DND-41 (cell line): ENCODE results near the gene C15orf40.

Experiments used
- ATAC-seq: fragments of 200-7000 bp; cut with Tn5 transposase; 3 replicates; pipeline ENCODE4 v1.9.1; 2021; ENCODE audit warnings: low read depth; ENCODE audit not compliant: insufficient read depth
- DNase-seq: peaks from one replicate; pipeline ENCODE4 v3.0.0-alpha.2; 2020
- H2AFZ ChIP-seq: 2 replicates; pipeline ENCODE4 v1.6.0; 2012; ENCODE audit warnings: low read depth, low read length
- H3K27ac ChIP-seq: 2 replicates; pipeline ENCODE4 v1.5.1; 2012; ENCODE audit warnings: low read length, inconsistent platforms
- H3K27me3 ChIP-seq: fragments of 200-600 bp; sonication (generic); 2 replicates; pipeline ENCODE4 v1.6.0; 2012; ENCODE audit warnings: low read length, mild to moderate bottlenecking, inconsistent platforms; ENCODE audit not compliant: insufficient read depth, poor library complexity
- H3K36me3 ChIP-seq: 2 replicates; pipeline ENCODE4 v1.5.1; 2012; ENCODE audit warnings: low read length, inconsistent platforms; ENCODE audit not compliant: insufficient read depth
- H3K4me1 ChIP-seq: 2 replicates; pipeline ENCODE4 v1.5.1; 2012; ENCODE audit warnings: mild to moderate bottlenecking, low read length; ENCODE audit not compliant: insufficient read depth
- H3K4me2 ChIP-seq: 2 replicates; pipeline ENCODE4 v1.6.0; 2012; ENCODE audit warnings: mild to moderate bottlenecking, moderate library complexity, low read length, inconsistent platforms; ENCODE audit not compliant: insufficient read depth
- H3K4me3 ChIP-seq, 2 experiments: fragments of 200-600 bp in 1 of 2; shearing (Covaris generic) in 1 of 2; 2 replicates each; pipeline ENCODE4 v1.5.1; 2012 to 2016; ENCODE audit warnings: inconsistent platforms in 2 of 2, low read length in 2 of 2, mild to moderate bottlenecking in 2 of 2, low read depth in 1 of 2, moderate library complexity in 1 of 2
- H3K79me2 ChIP-seq: 2 replicates; pipeline ENCODE4 v1.6.0; 2012; ENCODE audit warnings: low read length, inconsistent platforms; ENCODE audit not compliant: insufficient read depth
- H3K9ac ChIP-seq: 2 replicates; pipeline ENCODE4 v1.6.0; 2012; ENCODE audit warnings: low read depth, mild to moderate bottlenecking, inconsistent platforms, low read length, moderate library complexity
- H3K9me3 ChIP-seq: 2 replicates; pipeline ENCODE4 v1.5.1; 2012; ENCODE audit warnings: low read length, moderate library complexity, mild to moderate bottlenecking, inconsistent platforms; ENCODE audit not compliant: insufficient read depth, severe bottlenecking
- H4K20me1 ChIP-seq: 2 replicates; pipeline ENCODE4 v1.6.0; 2012; ENCODE audit warnings: low read length; ENCODE audit not compliant: insufficient read depth
- CTCF ChIP-seq: IDR thresholded peaks from 2 replicates; pipeline ENCODE4 v1.5.1; 2012; ENCODE audit warnings: borderline replicate concordance, low read length, moderate library complexity, mild to moderate bottlenecking; ENCODE audit not compliant: poor library complexity, severe bottlenecking; ENCODE audit errors: extremely low read depth
- EZH2 ChIP-seq: IDR thresholded peaks from 3 replicates; pipeline ENCODE4 v1.6.1; 2012; ENCODE audit warnings: borderline replicate concordance, low read depth, mild to moderate bottlenecking, moderate library complexity, low read length, inconsistent platforms; ENCODE audit not compliant: severe bottlenecking

The C15orf40 gene

GRCh38 chr15:82970696-82971095 is 40.7 kb downstream of the C15orf40 start:
- ATAC-seq (no peak), DNase-seq (no peak)
- no peaks in the 10 kb centered on the region for H3K27me3 ChIP-seq
- H3K4me3 ChIP-seq = no peak overlapping the region
- H3K27ac ChIP-seq = no peak overlapping the region
- no peaks in the 10 kb centered on the region for H3K36me3 ChIP-seq
- H4K20me1 ChIP-seq = no peaks in the 10 kb centered on the region
- peaks cover 8% of the 10 kb centered on the region; the same call in 1 of the 2 replicates for H3K4me1 ChIP-seq
- TF ChIP-seq EZH2 (no peak), CTCF (no peak)
- no peak overlapping the region for H3K4me2 ChIP-seq
- H3K9me3 ChIP-seq = no peaks in the 10 kb centered on the region
- no peak overlapping the region for H3K9ac ChIP-seq
- no peaks in the 10 kb centered on the region for H3K79me2 ChIP-seq
- no peak overlapping the region for H2AFZ ChIP-seq

- no peaks in the 10 kb centered on the region for H3K79me2 ChIP-seq
- TF ChIP-seq EZH2 (no peak), CTCF (no peak)
- H4K20me1 ChIP-seq = no peaks in the 10 kb centered on the region
- H3K4me1 ChIP-seq = peaks cover 8% of the 10 kb centered on the region; the same call in 1 of the 2 replicates
- no peaks in the 10 kb centered on the region for H3K27me3 ChIP-seq
- H3K27ac ChIP-seq = no peak overlapping the region
- no peak for ATAC-seq
- no peak overlapping the region for H3K9ac ChIP-seq
- H2AFZ ChIP-seq = no peak overlapping the region
- H3K36me3 ChIP-seq = no peaks in the 10 kb centered on the region
- no peaks in the 10 kb centered on the region for H3K9me3 ChIP-seq
- DNase-seq = no peak
- no peak overlapping the region for H3K4me3 ChIP-seq
- H3K4me2 ChIP-seq = no peak overlapping the region
Measured at GRCh38 chr15:82970078-82970686, 41.3 kb downstream of the C15orf40 start.

- Histone ChIP-seq H4K20me1 (no peaks in the 10 kb centered on the region), H3K9ac (no peak overlapping the region), H3K27me3 (no peaks in the 10 kb centered on the region), H3K27ac (no peak overlapping the region), H3K36me3 (no peaks in the 10 kb centered on the region), H3K4me1 (peaks cover 8% of the 10 kb centered on the region; the same call in 1 of the 2 replicates), H3K4me2 (no peak overlapping the region), H3K4me3 (no peak overlapping the region), H3K9me3 (no peaks in the 10 kb centered on the region), H2AFZ (no peak overlapping the region), H3K79me2 (no peaks in the 10 kb centered on the region)
- no peak for TF ChIP-seq CTCF
- no peak for TF ChIP-seq EZH2
- DNase-seq (no peak), ATAC-seq (no peak)
Measured at GRCh38 chr15:82969353-82969752, 42.1 kb downstream of the C15orf40 start.
